Effector memory CD8-positive, alpha-beta T cell (primary cell): ENCODE data around the gene RAP1B.

Source experiments
- ATAC-seq: fragments of 150-1000 bp; cut with Tn5 transposase; replicated peaks from 2 replicates; pipeline ENCODE4 v1.10.0; 2021; ENCODE audit warnings: mild to moderate bottlenecking, moderate library complexity
- DNase-seq, 3 experiments: peaks; one replicate each; pipeline ENCODE4 v3.0.0; 2021
- H3K27ac Mint-ChIP-seq, 2 donors: one replicate each; pipeline ENCODE4 v1.8.0; 2022; ENCODE audit warnings: mild to moderate bottlenecking in 2 of 2, mixed read lengths in 2 of 2, moderate library complexity in 2 of 2
- H3K27me3 Mint-ChIP-seq, 2 donors: one replicate each; pipeline ENCODE4 v1.8.0; 2022; ENCODE audit warnings: mixed read lengths in 2 of 2
- H3K36me3 Mint-ChIP-seq: one replicate; pipeline ENCODE4 v1.8.0; 2022; ENCODE audit warnings: mild to moderate bottlenecking, moderate library complexity, mixed read lengths; ENCODE audit not compliant: insufficient read depth
- H3K4me1 Mint-ChIP-seq, 2 donors: one replicate each; pipeline ENCODE4 v1.8.0; 2022; ENCODE audit warnings: low read depth in 2 of 2, mixed read lengths in 2 of 2
- H3K4me3 Mint-ChIP-seq, 2 donors: one replicate each; pipeline ENCODE4 v1.8.0; 2022; ENCODE audit warnings: mild to moderate bottlenecking in 2 of 2, mixed read lengths in 2 of 2, moderate library complexity in 2 of 2
- H3K9me3 Mint-ChIP-seq, 2 donors: one replicate each; pipeline ENCODE4 v1.8.0; 2022; ENCODE audit warnings: mixed read lengths in 2 of 2
- total RNA-seq, 9 experiments: gene quantifications; one replicate each; lab custom pipeline; 2026; lab: John Stamatoyannopoulos, UW

The RAP1B gene
- 140 to 230 (median 189) reads per million in 9 experiments for total RNA-seq

DNA sequence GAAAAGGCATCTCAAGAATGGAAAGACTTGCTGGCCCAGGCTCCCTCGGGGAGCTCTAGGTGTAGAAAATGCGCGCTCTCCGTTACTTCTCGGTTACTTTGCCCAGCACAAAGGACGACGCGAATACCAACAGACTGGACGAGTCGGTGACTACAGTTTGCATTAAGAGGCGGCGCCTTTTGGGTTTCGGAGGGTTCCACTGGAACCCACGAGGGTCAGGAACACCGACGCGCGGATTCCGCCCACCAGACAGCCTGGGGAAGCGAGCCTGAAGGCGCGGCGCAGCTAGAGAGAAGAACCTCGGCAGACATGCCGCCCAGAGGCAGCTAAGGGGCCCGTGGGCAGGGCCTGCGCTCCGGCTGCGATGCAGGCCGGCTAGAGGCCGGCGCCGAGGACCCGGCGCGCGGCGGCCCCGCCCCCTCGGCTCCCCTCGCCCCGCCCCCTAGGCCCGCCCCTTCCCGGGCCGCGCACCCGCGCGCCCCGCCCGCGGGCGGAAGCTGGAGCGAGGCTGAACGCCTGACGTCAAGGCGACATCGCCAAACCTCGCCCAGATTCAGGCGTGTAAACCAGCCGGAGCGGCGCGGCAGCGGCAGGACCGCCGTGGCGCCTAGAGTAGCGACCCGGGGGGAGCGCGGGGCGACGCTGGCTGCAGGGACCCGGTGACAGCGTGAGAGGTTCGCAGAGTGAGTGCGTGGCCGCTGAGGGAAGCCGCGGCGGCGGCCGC, at the start of gene RAP1B:
RAP1B (plus strand) TSS at position 530 of the 724 bp plus-strand sequence. CDS start 37,826 bp downstream, outside the sequence.
- DNase-seq (peak; percentile 82 to 89 (median 87)), ATAC-seq (peak; percentile 79)
- Mint-ChIP-seq H3K27me3 (no peaks in the 10 kb centered on the region), H3K27ac (peak within 1 kb of the TSS; percentile 95 to 97), H3K36me3 (peaks cover 52% of the 10 kb centered on the region), H3K9me3 (no peaks in the 10 kb centered on the region), H3K4me1 (peaks cover 30 to 41% of the 10 kb centered on the region in 2 donors), H3K4me3 (peak within 1 kb of the TSS; percentile 97 to 99)

DNA sequence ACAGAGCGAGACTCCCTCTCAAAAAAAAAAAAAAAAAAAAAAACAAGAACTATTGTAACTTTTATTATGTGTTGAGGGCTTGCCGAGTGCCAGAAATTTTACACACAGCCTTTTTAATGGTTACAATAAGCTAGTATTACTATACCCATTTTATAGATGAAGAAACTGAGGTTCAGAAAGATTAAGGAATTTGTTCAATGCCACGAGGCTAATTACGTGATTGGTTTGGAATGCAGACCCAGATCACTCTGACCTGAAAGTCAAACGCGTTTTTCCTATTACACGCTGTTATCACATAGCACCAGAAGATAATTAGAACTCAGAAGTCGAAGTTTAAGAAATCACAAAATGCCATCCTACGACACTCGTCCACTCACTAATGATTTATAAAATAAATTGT, 48.9 kb upstream of the RAP1B start:
- DNase-seq, result no peak
- H3K27ac Mint-ChIP-seq, result no peak overlapping the region
- H3K27me3 Mint-ChIP-seq, result no peaks in the 10 kb centered on the region
- H3K4me1 Mint-ChIP-seq, result peaks cover 12 to 25% of the 10 kb centered on the region in 2 donors
- H3K36me3 Mint-ChIP-seq, result no peaks in the 10 kb centered on the region
- H3K4me3 Mint-ChIP-seq, result no peak overlapping the region
- ATAC-seq, result no peak
- H3K9me3 Mint-ChIP-seq, result no peaks in the 10 kb centered on the region

DNA sequence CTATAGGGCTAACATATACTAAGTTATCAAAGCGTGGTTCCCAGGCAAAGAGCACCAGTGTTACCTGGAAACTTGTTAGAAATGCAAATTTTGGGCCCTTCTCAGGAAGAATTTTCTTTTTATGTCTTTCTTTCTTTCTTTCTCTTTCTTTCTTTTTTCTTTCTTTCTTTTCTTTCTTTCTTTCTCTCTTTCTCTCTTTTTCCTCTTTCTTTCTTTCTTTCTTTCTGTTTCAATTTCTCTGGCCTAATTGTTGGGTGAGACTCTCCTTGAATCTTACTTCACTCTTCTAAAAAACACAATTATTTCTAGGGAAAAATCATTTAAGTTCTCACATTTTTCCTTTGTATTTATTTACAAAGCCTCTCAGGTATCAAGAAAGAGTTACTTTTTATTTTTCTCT, 46.5 kb upstream of the RAP1B start:
- H3K9me3 Mint-ChIP-seq, result no peaks in the 10 kb centered on the region
- H3K4me3 Mint-ChIP-seq, result no peak overlapping the region
- no peak for ATAC-seq
- H3K27ac Mint-ChIP-seq, result peak overlapping the region; percentile 11 to 27
- H3K4me1 Mint-ChIP-seq, result peaks cover 10 to 25% of the 10 kb centered on the region in 2 donors
- no peaks in the 10 kb centered on the region for H3K36me3 Mint-ChIP-seq
- no peaks in the 10 kb centered on the region for H3K27me3 Mint-ChIP-seq
- no peak for DNase-seq

DNA sequence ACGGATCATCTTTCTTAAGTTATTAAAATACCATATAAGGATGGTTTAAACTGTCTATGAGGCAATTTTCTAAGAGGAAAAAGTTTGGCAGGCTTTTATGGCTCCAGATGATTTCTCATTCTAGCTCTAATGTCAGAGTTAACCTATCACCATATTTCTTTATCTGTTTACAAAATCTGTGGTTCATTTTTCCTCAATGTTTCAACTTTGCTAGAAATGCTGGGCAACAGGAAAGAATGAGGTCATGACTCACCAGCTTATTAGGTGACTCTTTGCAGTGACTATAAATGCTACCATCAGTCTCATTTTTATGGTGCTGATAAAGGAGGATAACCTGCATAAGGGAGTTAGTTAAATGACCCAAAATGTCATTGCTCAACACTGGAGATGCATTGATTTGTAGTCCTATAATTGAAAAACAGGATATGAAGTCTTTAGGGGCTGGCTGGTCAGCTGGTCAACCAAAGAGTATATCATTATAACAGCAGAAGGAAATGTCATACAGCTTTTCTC, 45.3 kb upstream of the RAP1B start:
- ATAC-seq (peak; percentile 72), DNase-seq (no peak)
- peak overlapping the region in 1 of 2 donors; percentile 27 for H3K27ac Mint-ChIP-seq
- H3K4me1 Mint-ChIP-seq, result peaks cover 10 to 22% of the 10 kb centered on the region in 2 donors
- H3K36me3 Mint-ChIP-seq, result no peaks in the 10 kb centered on the region
- no peaks in the 10 kb centered on the region for H3K27me3 Mint-ChIP-seq
- H3K9me3 Mint-ChIP-seq, result no peaks in the 10 kb centered on the region
- H3K4me3 Mint-ChIP-seq, result no peak overlapping the region

DNA sequence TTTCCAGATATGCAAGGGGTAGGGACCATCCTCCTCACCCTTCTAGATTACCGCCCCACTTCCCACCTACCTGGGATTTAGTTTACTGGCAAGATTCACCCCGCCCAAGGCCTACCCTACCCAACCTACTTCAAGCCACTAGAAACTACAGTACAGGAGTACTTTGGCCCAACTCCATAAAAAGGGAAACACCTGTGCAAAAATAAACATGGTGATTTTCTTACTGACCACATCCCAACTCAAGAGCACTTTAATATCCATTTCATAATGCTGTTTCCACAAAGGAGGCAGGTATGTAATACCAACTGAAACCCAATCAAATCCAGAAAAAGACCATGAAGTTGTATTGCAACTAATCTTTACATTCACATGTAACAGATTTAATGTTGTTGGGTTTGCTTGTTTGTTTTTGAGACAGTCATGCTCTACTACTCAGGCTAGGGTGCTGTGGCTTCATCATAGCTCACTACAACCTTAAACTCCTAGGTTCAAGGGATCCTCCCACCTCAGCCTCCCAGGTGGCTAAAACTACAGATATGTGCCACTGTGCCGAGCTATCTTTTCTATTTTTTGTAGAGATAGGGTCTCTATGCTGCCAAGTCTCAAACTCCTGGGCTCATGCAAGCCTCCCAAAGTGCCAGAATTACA, 41.7 kb upstream of the RAP1B start:
- H3K27me3 Mint-ChIP-seq, result no peaks in the 10 kb centered on the region
- no peak for DNase-seq
- H3K4me3 Mint-ChIP-seq, result no peak overlapping the region
- H3K4me1 Mint-ChIP-seq, result peaks cover 12 to 30% of the 10 kb centered on the region in 2 donors
- H3K36me3 Mint-ChIP-seq, result no peaks in the 10 kb centered on the region
- no peaks in the 10 kb centered on the region for H3K9me3 Mint-ChIP-seq
- H3K27ac Mint-ChIP-seq, result no peak overlapping the region
- no peak for ATAC-seq

DNA sequence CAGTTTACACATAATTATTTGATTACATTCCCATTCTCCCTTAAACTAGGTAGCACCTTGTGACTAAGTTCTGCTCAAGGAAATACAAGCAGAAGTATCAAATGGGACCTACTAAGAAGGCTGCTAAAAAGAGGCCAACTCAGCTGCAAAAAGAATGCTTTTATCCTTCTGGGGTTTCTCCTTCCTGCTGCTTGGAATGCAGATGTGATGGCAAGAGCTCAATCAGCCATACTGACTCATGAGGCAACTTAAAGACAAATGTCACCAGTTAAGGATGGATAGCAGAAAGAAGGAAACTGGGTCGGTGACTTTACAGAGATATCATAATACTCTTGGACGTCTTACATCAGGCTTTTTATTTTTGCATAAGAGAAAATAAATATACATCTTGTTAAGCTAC, 38.0 kb upstream of the RAP1B start:
- H3K27me3 Mint-ChIP-seq, result no peaks in the 10 kb centered on the region
- peaks cover 5 to 17% of the 10 kb centered on the region in 2 donors for H3K4me1 Mint-ChIP-seq
- no peaks in the 10 kb centered on the region for H3K36me3 Mint-ChIP-seq
- H3K9me3 Mint-ChIP-seq, result no peaks in the 10 kb centered on the region
- no peak overlapping the region for H3K4me3 Mint-ChIP-seq
- DNase-seq (no peak), ATAC-seq (no peak)
- peak overlapping the region in 1 of 2 donors; percentile 3 for H3K27ac Mint-ChIP-seq

DNA sequence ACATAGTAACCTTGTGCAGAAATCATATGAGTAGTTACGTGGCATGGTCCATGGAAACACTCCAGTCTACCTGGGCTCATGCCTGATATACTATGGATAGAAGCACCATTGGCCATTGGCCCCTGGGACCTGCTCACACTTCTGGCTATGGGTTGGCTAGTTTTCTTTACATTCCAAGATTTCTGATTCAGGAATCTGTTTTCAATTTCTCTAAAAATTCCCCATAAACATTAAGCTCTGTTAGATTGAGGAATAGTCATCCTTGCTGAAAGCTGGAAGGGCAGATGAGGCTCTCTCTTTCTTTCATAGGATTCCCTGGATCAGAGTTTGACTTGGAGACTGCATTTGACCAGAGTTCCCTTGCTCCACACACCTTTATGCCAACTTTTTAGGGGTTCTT, 37.3 kb upstream of the RAP1B start:
- ATAC-seq (no peak), DNase-seq (no peak)
- Mint-ChIP-seq H3K9me3 (no peaks in the 10 kb centered on the region), H3K36me3 (no peaks in the 10 kb centered on the region), H3K27me3 (no peaks in the 10 kb centered on the region), H3K27ac (no peak overlapping the region), H3K4me3 (no peak overlapping the region), H3K4me1 (peaks cover 6 to 17% of the 10 kb centered on the region in 2 donors)

DNA sequence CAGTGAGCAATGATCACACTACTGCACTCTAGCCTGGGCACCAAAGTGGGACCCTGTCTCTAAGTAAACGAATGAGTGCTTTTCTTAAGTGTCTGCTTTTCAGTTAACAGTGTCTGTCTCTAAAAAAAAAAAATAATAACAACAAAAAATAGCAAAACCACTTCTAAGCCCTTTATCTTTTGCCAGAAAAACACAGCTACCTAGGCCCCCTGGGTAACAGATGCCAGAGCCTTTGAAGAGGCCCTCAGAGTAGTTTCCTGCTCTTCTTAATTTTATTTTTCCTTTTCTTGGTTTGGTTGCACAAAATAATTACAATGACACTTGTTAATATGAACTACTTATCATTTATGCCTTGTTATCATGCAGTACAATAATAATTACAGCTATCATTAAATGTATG, 32.8 kb upstream of the RAP1B start:
- no peak for DNase-seq
- no peak overlapping the region for H3K27ac Mint-ChIP-seq
- ATAC-seq, result no peak

DNA sequence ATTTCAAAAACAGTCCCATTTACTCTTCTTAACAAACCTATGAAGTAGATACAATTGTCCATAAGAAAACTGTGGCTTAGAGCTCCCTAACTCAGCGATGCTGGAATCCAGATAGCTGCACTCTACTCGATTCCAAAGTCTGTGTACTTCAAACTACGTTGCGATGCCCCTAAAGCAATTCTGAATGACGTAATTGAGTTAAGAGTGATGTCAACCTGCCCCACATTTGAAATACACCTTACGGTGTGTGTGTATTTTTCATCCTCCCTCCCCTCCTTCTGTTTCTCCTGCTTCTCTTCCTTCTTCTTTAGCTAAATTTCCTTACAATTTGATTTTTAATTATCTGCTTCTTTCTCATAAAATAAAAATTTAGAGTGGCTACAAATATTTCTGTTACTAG, 31.9 kb upstream of the RAP1B start:
- no peaks in the 10 kb centered on the region for H3K9me3 Mint-ChIP-seq
- H3K27ac Mint-ChIP-seq, result peak overlapping the region in 1 of 2 donors; percentile 51
- peaks cover 3 to 4% of the 10 kb centered on the region in 2 donors for H3K4me1 Mint-ChIP-seq
- no peaks in the 10 kb centered on the region for H3K27me3 Mint-ChIP-seq
- no peaks in the 10 kb centered on the region for H3K36me3 Mint-ChIP-seq
- no peak for ATAC-seq
- DNase-seq, result no peak
- peak overlapping the region in 1 of 2 donors; percentile 20 for H3K4me3 Mint-ChIP-seq

More for the DNA sequence above, 32.8 kb upstream of the RAP1B start:
- no peak overlapping the region for H3K4me3 Mint-ChIP-seq
- H3K4me1 Mint-ChIP-seq, result peaks cover 3 to 4% of the 10 kb centered on the region in 2 donors
- no peaks in the 10 kb centered on the region for H3K27me3 Mint-ChIP-seq
- no peaks in the 10 kb centered on the region for H3K36me3 Mint-ChIP-seq
- H3K9me3 Mint-ChIP-seq, result no peaks in the 10 kb centered on the region

DNA sequence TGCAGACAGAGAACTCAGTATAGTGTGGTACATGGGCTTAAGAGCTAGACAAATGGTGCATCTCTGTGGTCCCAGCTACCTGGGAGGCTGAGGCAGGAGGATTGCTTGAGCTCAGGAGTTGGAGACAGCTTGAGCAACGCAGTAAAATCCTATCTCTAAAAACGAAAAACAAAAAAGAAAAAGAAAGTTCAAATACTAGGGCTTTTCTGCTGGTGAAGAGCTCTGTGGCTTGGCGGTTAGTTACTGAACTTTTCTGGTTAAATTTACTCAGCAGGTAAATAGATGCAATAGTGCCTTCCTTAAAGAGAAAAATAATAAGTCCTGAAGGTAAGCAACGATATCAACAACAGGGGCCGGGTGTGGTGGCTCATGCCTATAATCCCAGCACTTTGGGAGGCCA, 31.4 kb upstream of the RAP1B start:
- peak overlapping the region in 1 of 2 donors; percentile 51 for H3K27ac Mint-ChIP-seq
- H3K9me3 Mint-ChIP-seq, result no peaks in the 10 kb centered on the region
- ATAC-seq (no peak), DNase-seq (no peak)
- no peaks in the 10 kb centered on the region for H3K36me3 Mint-ChIP-seq
- H3K4me1 Mint-ChIP-seq, result peaks cover 3 to 4% of the 10 kb centered on the region in 2 donors
- H3K4me3 Mint-ChIP-seq, result peak overlapping the region; percentile 6 to 20
- no peaks in the 10 kb centered on the region for H3K27me3 Mint-ChIP-seq

DNA sequence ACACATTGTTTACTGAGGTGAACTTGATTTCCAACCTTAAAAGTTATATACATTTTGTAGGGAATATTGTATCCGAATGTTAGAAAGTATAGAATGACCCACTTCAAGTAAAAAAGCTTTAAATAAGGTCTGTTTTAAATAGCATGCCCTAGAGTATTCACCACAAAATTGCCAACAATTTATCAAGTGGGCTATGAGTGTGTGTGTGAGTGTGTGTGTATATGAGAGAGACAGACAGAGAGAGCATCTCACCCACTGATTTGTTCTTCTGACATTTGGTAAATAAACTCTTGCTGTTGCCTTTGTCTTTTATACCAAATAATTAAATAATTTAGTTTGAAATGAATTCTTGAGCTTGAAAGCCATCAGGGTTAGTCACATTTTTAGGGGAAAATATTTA, 29.8 kb upstream of the RAP1B start:
- peaks cover 4% of the 10 kb centered on the region in 2 donors for H3K4me1 Mint-ChIP-seq
- no peak overlapping the region for H3K4me3 Mint-ChIP-seq
- DNase-seq (no peak), ATAC-seq (no peak)
- no peak overlapping the region for H3K27ac Mint-ChIP-seq
- H3K9me3 Mint-ChIP-seq, result no peaks in the 10 kb centered on the region
- no peaks in the 10 kb centered on the region for H3K27me3 Mint-ChIP-seq
- no peaks in the 10 kb centered on the region for H3K36me3 Mint-ChIP-seq

DNA sequence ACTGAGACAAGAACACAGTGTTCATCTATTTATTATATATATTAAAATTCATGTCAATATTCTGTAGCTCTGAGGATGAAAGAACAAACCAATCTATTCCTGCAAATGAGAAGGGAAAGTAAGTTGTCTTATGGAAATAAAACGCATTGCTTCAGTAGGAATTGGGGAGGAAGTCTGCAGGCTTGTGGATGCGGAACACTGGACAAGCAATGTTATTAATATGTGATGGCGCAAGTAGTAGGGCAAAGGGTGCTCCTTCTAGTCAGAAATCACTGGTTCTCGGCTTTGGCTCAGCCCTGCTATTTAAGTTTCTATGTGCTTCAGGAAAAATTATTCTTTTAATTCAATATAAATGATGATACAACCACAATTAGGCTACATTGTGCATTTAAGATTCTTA, 28.8 kb upstream of the RAP1B start:
- Mint-ChIP-seq H3K9me3 (no peaks in the 10 kb centered on the region), H3K4me3 (no peak overlapping the region), H3K27ac (no peak overlapping the region)

DNA sequence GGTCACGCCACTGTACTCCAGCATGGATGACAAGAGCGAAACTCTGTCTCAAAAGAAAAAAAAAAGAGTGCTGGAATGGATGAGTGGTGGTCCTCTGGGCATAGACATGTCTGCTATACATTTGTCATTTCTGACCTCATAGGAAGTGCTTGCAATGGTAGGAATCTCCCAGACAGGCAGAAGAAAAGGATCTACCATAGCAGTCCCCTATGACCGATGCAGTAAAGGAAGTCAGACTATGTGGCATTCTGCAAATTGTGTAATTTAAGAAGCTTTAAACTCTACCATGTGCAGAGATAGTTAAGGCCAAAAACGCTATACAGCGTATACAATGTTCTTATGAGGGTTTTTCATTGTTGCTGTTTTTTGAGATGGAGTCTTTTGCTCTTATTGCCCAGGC, 24.7 kb upstream of the RAP1B start:
- Mint-ChIP-seq H3K36me3 (peaks cover 3% of the 10 kb centered on the region), H3K27ac (no peak overlapping the region), H3K27me3 (no peaks in the 10 kb centered on the region), H3K9me3 (peaks cover 0 to 4% of the 10 kb centered on the region in 2 donors), H3K4me1 (peaks cover 13 to 16% of the 10 kb centered on the region in 2 donors), H3K4me3 (no peak overlapping the region)
- DNase-seq, result no peak
- no peak for ATAC-seq

More for the DNA sequence above, 28.8 kb upstream of the RAP1B start:
- ATAC-seq (no peak), DNase-seq (no peak)
- Mint-ChIP-seq H3K4me1 (peaks cover 7% of the 10 kb centered on the region in 2 donors), H3K27me3 (no peaks in the 10 kb centered on the region), H3K36me3 (peaks cover 3% of the 10 kb centered on the region)
